Ishikawa (cell line): ENCODE measurements around the gene MXI1.

Experiments used
- CEBPB ChIP-seq: IDR thresholded peaks from 2 replicates; pipeline ENCODE4 v1.6.1; 2012
- CREB1 ChIP-seq: IDR thresholded peaks from 2 replicates; pipeline ENCODE4 v1.6.1; 2012; ENCODE audit warnings: low read depth
- EGR1 ChIP-seq: IDR thresholded peaks from 2 replicates; pipeline ENCODE4 v1.6.1; 2012
- EP300 ChIP-seq: IDR thresholded peaks from 2 replicates; pipeline ENCODE4 v1.6.1; 2012; ENCODE audit warnings: borderline replicate concordance
- FOXM1 ChIP-seq: IDR thresholded peaks from 2 replicates; pipeline ENCODE4 v1.6.1; 2012; ENCODE audit warnings: low read depth, borderline replicate concordance
- NFIC ChIP-seq: IDR thresholded peaks from 2 replicates; pipeline ENCODE4 v1.6.1; 2012
- RAD21 ChIP-seq: IDR thresholded peaks from 2 replicates; pipeline ENCODE4 v1.6.1; 2012; ENCODE audit warnings: low read depth
- TAF1 ChIP-seq: IDR thresholded peaks from 2 replicates; pipeline ENCODE4 v1.6.1; 2012; ENCODE audit warnings: low read depth, mild to moderate bottlenecking
- TCF12 ChIP-seq: IDR thresholded peaks from 2 replicates; pipeline ENCODE4 v1.6.1; 2012; ENCODE audit warnings: low read depth
- TEAD4 ChIP-seq: IDR thresholded peaks from 2 replicates; pipeline ENCODE4 v1.6.1; 2012
- YY1 ChIP-seq: IDR thresholded peaks from 2 replicates; pipeline ENCODE4 v1.6.1; 2012; ENCODE audit warnings: low read depth
- ZBTB7A ChIP-seq: IDR thresholded peaks from 2 replicates; pipeline ENCODE4 v1.6.1; 2012; ENCODE audit warnings: low read depth
- TF ChIP-seq, protein P1 (sequence below): IDR thresholded peaks from 2 replicates; pipeline ENCODE4 v1.6.1; 2012; ENCODE audit warnings: low read depth, mild to moderate bottlenecking
- TF ChIP-seq, protein P2 (sequence below): IDR thresholded peaks from 2 replicates; pipeline ENCODE4 v1.6.1; 2012
- TF ChIP-seq, protein P3 (sequence below): IDR thresholded peaks from 2 replicates; pipeline ENCODE4 v1.6.1; 2012

The MXI1 gene

DNA sequence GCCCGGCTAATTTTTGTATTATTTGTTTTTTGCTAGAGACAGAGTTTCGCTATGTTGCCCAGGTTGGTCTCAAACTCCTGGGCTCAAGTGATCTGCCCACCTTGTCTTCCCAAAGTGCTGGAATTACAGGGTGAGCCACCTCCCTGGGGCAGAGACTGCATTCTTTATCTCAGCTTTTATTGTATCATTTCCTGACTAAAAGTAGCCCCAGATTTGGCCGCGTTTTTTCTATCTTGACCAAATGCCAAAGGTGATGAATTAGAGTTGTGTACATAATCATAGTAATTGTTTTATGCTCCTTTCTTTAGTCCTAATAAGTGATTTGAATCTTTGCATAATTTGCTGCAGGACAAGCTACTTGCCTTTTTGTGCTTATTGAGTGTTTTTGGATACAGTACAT, 100.4 kb downstream of the MXI1 start:
- TF ChIP-seq NFIC = no peak
- TF ChIP-seq YY1 = no peak
- no peak for TF ChIP-seq RAD21
- TF ChIP-seq, protein P1, sequence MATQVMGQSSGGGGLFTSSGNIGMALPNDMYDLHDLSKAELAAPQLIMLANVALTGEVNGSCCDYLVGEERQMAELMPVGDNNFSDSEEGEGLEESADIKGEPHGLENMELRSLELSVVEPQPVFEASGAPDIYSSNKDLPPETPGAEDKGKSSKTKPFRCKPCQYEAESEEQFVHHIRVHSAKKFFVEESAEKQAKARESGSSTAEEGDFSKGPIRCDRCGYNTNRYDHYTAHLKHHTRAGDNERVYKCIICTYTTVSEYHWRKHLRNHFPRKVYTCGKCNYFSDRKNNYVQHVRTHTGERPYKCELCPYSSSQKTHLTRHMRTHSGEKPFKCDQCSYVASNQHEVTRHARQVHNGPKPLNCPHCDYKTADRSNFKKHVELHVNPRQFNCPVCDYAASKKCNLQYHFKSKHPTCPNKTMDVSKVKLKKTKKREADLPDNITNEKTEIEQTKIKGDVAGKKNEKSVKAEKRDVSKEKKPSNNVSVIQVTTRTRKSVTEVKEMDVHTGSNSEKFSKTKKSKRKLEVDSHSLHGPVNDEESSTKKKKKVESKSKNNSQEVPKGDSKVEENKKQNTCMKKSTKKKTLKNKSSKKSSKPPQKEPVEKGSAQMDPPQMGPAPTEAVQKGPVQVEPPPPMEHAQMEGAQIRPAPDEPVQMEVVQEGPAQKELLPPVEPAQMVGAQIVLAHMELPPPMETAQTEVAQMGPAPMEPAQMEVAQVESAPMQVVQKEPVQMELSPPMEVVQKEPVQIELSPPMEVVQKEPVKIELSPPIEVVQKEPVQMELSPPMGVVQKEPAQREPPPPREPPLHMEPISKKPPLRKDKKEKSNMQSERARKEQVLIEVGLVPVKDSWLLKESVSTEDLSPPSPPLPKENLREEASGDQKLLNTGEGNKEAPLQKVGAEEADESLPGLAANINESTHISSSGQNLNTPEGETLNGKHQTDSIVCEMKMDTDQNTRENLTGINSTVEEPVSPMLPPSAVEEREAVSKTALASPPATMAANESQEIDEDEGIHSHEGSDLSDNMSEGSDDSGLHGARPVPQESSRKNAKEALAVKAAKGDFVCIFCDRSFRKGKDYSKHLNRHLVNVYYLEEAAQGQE = no peak
- no peak for TF ChIP-seq ZBTB7A
- TF ChIP-seq, protein P2, sequence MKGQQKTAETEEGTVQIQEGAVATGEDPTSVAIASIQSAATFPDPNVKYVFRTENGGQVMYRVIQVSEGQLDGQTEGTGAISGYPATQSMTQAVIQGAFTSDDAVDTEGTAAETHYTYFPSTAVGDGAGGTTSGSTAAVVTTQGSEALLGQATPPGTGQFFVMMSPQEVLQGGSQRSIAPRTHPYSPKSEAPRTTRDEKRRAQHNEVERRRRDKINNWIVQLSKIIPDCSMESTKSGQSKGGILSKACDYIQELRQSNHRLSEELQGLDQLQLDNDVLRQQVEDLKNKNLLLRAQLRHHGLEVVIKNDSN = no peak
- no peak for TF ChIP-seq EGR1
- TF ChIP-seq TEAD4 = no peak
- no peak for TF ChIP-seq FOXM1
- TF ChIP-seq TCF12 = no peak
- no peak for TF ChIP-seq EP300
- no peak for TF ChIP-seq CREB1
- TF ChIP-seq, protein P3, sequence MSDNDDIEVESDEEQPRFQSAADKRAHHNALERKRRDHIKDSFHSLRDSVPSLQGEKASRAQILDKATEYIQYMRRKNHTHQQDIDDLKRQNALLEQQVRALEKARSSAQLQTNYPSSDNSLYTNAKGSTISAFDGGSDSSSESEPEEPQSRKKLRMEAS = no peak
- TF ChIP-seq CEBPB = no peak

DNA sequence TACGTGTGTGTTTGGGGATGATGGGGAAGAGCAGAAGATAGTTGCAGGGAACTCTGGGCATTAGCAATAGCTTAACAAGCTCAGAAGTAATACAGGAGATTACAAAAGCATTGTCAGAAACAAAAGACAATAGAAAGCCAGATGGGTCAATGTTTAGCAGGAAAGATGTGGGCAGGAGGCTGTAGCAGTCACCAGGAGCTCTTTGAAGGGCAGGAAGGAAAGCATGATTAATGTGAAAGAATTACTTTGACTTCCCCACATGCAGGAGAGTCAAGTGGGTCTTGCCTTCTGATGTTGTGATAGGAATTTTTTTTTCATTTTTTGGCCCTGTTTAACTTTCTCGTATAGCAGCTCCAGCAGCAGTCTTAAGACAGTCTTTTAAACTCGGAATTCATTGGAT, 103.3 kb downstream of the MXI1 start:
- TF ChIP-seq TCF12 = no peak
- TF ChIP-seq, protein P1 = no peak
- TF ChIP-seq ZBTB7A = no peak
- no peak for TF ChIP-seq YY1
- TF ChIP-seq, protein P3 = no peak
- TF ChIP-seq, protein P2 = no peak
- no peak for TF ChIP-seq TEAD4
- no peak for TF ChIP-seq EP300
- TF ChIP-seq CREB1 = no peak
- no peak for TF ChIP-seq FOXM1
- no peak for TF ChIP-seq EGR1
- TF ChIP-seq RAD21 = no peak

DNA sequence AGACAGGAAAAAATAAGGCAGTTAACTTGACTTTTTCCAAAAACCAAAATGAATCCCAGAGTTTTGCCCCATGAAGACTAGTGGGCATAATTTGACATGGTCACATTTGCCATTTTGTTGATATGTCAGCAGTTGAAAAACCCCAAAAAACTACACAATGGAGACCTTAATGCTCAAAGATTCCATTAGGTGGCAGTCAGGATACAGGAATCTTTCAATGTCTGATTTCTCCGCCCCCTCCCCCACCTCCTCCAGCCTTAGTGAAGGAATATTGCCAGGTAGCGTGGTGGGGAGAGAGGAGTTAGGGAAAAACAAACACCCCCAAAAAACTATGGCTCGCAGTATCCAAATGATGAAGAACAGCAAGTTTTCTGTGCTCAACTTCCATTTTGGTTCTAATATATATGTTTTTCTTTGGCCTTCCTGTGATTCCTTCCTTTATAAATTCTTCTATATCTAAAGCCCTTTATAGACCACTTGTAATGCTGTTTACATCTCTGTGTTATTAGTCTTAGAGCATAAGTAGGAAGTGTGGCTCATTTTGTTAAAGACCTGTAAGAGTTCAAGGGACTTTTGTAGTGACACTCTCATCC, 104.0 kb downstream of the MXI1 start:
- TF ChIP-seq RAD21 (peak; percentile 98), NFIC (0 out of 2 replicates have a peak, but pooled peaks have one; percentile 11), FOXM1 (no peak)
- TF ChIP-seq, protein P2 = no peak
- TF ChIP-seq, protein P1 = no peak

DNA sequence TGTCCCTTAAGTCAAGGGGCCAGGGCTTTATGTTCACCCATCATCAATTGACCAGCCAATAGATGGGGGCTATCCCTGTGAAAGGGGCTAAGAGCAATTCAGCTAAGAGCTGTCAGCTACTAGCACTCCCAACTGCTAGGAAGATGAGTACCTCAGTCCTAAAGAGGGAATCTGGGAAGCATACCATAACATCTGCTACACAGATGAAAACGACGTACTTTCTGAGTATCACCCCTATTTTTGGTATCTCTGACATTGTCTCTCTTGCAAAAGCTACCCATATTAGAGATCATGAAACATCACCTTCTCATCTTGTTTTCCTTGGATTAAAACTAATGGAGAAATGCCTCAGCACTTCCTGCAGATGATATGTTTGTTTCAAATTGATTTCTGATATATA, 104.8 kb downstream of the MXI1 start:
- no peak for TF ChIP-seq TEAD4
- TF ChIP-seq NFIC = no peak
- no peak for TF ChIP-seq CEBPB
- TF ChIP-seq, protein P2 = no peak
- no peak for TF ChIP-seq EGR1
- TF ChIP-seq TCF12 = no peak
- TF ChIP-seq CREB1 = no peak
- TF ChIP-seq FOXM1 = no peak
- no peak for TF ChIP-seq EP300
- TF ChIP-seq, protein P3 = no peak
- no peak for TF ChIP-seq ZBTB7A
- TF ChIP-seq, protein P1 = no peak
- TF ChIP-seq YY1 = no peak
- no peak for TF ChIP-seq TAF1
- no peak for TF ChIP-seq RAD21
